Endothelial cell (in vitro differentiated cells): ENCODE data around the gene TMEM39B. TPM values are rescaled to one million over a fixed set of nuclear protein-coding genes. Genes with fewer than 3 reads are reported as not detected.
"Not testable (repeated sequence)": the region's sequence is repeated elsewhere in the genome, so short reads cannot be mapped to it uniquely, and the experiment has no call there.

Source experiments
- DNase-seq: peaks from one replicate; pipeline ENCODE4 v3.0.0; 2021; ENCODE audit warnings: low spot score
- H3K27ac Mint-ChIP-seq: one replicate; pipeline ENCODE4 v1.8.0; 2021; ENCODE audit warnings: mixed read lengths, inconsistent platforms; ENCODE audit not compliant: unreplicated experiment
- H3K27me3 Mint-ChIP-seq: one replicate; pipeline ENCODE4 v1.8.0; 2021; ENCODE audit warnings: mild to moderate bottlenecking, moderate library complexity, mixed read lengths, inconsistent platforms; ENCODE audit not compliant: unreplicated experiment
- H3K36me3 Mint-ChIP-seq: one replicate; pipeline ENCODE4 v1.8.0; 2021; ENCODE audit warnings: mild to moderate bottlenecking, low read depth, mixed read lengths, inconsistent platforms; ENCODE audit not compliant: unreplicated experiment
- H3K4me1 Mint-ChIP-seq: one replicate; pipeline ENCODE4 v1.8.0; 2021; ENCODE audit warnings: mild to moderate bottlenecking, mixed read lengths, inconsistent platforms; ENCODE audit not compliant: unreplicated experiment
- H3K4me3 Mint-ChIP-seq: one replicate; pipeline ENCODE4 v1.8.0; 2021; ENCODE audit warnings: mild to moderate bottlenecking, mixed read lengths, inconsistent platforms; ENCODE audit not compliant: unreplicated experiment
- H3K9me3 Mint-ChIP-seq: one replicate; pipeline ENCODE4 v1.8.0; 2021; ENCODE audit warnings: mixed read lengths, inconsistent platforms; ENCODE audit not compliant: unreplicated experiment
- total RNA-seq: library from RNA; stranded (reverse); fragmentation: NEBNext Ultra II Directional; extraction: Animal tissue kit (Norgen Biotek cat#: 25700); gene quantifications from one replicate; pipeline ENCODE4 v1.2.1, GENCODE V29; 2021; ENCODE audit not compliant: unreplicated experiment
- TF ChIP-seq, protein P1 (sequence below): fragments of 200-600 bp; sonication (generic); IDR thresholded peaks from one replicate; pipeline ENCODE4 v1.5.0; 2021; ENCODE audit warnings: antibody characterized with exemption; ENCODE audit not compliant: unreplicated experiment

Gene TMEM39B
- total RNA-seq, 1 donor from 2014 or later: 26.9 TPM

- H3K9me3 Mint-ChIP-seq: no peaks in the 10 kb centered on the region
- peaks cover 11% of the 10 kb centered on the region for H3K4me1 Mint-ChIP-seq
- no peak overlapping the region for H3K4me3 Mint-ChIP-seq
- TF ChIP-seq, protein P1, sequence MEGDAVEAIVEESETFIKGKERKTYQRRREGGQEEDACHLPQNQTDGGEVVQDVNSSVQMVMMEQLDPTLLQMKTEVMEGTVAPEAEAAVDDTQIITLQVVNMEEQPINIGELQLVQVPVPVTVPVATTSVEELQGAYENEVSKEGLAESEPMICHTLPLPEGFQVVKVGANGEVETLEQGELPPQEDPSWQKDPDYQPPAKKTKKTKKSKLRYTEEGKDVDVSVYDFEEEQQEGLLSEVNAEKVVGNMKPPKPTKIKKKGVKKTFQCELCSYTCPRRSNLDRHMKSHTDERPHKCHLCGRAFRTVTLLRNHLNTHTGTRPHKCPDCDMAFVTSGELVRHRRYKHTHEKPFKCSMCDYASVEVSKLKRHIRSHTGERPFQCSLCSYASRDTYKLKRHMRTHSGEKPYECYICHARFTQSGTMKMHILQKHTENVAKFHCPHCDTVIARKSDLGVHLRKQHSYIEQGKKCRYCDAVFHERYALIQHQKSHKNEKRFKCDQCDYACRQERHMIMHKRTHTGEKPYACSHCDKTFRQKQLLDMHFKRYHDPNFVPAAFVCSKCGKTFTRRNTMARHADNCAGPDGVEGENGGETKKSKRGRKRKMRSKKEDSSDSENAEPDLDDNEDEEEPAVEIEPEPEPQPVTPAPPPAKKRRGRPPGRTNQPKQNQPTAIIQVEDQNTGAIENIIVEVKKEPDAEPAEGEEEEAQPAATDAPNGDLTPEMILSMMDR: no peak
- no peaks in the 10 kb centered on the region for H3K27me3 Mint-ChIP-seq
- peaks cover 4% of the 10 kb centered on the region for H3K36me3 Mint-ChIP-seq
- H3K27ac Mint-ChIP-seq: peak overlapping the region; percentile 57
- no peak for DNase-seq
These were observed 49.4 kb downstream of the TMEM39B start for GRCh38 chr1:32122151-32122550.

DNA sequence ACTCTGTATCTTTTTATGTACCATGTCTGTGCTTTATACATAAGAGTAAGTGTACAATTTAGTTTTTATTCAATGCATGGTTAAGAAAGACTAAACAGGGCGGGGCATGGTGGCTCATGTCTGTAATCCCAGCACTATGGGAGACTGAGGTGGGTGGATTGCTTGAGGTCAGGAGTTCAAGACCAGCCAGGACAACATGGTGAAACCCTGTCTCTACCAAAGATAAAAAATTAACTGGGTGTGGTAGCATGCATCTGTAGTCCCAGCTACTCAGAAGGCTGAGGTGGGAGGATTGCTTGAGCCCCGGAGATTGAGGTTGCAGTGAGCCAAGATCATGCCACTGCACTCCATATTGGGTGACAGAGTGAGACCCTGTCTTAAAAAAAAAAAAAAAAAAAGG is 50.6 kb downstream of the TMEM39B start:
- H3K4me1 Mint-ChIP-seq: peaks cover 22% of the 10 kb centered on the region
- H3K9me3 Mint-ChIP-seq, H3K27me3 Mint-ChIP-seq, H3K4me3 Mint-ChIP-seq, DNase-seq, H3K36me3 Mint-ChIP-seq: not testable (repeated sequence)
- H3K27ac Mint-ChIP-seq: peak overlapping the region; percentile 65

DNA sequence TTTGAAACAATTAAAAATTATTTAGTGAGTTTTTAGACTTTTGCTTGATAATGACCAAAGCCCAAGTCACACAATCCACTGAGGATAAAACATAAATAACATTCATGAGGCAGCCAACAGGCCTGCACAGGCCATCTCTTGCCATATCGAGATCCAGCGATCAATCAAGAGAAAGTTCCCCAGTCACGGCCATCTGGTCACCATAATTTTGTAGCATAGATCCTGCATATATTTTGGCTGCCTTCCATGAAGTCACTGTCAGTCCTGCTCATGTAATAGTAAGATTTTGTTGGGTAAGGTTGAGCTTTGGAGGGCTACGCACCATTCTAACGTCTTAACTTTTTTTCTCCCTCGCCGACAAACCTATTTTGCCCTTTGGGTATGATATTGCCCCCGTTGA is 52.6 kb downstream of the TMEM39B start:
- TF ChIP-seq, protein P1: no peak
- Mint-ChIP-seq H3K4me3 (no peak overlapping the region), H3K27me3 (no peaks in the 10 kb centered on the region), H3K4me1 (peaks cover 38% of the 10 kb centered on the region), H3K27ac (no peak overlapping the region), H3K36me3 (peaks cover 4% of the 10 kb centered on the region), H3K9me3 (no peaks in the 10 kb centered on the region)
- DNase-seq: no peak

DNA sequence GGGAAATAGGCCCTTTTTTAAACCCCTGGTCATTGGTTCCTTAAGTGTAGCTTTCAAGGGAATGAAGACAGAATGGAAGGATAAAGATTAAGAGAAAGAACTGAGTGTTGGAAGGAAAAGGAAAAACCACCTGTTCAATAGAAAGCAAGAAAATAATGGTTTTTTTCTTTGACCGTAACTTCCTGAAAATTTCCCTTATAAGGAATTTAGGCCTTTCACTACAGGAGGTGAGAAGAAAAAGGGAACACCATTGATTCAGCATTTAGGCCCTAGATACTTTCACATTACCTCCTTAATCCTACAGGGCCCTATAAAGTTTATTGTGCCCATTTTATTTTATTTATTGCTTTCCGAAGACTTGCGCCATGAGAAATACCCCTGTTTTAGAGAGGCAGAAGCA is 54.0 kb downstream of the TMEM39B start:
- H3K4me1 Mint-ChIP-seq: peaks cover 35% of the 10 kb centered on the region
- H3K27ac Mint-ChIP-seq: peak overlapping the region; percentile 96
- no peaks in the 10 kb centered on the region for H3K36me3 Mint-ChIP-seq
- H3K27me3 Mint-ChIP-seq: no peaks in the 10 kb centered on the region
- no peaks in the 10 kb centered on the region for H3K9me3 Mint-ChIP-seq
- H3K4me3 Mint-ChIP-seq: no peak overlapping the region
- TF ChIP-seq, protein P1: no peak
- DNase-seq: no peak

DNA sequence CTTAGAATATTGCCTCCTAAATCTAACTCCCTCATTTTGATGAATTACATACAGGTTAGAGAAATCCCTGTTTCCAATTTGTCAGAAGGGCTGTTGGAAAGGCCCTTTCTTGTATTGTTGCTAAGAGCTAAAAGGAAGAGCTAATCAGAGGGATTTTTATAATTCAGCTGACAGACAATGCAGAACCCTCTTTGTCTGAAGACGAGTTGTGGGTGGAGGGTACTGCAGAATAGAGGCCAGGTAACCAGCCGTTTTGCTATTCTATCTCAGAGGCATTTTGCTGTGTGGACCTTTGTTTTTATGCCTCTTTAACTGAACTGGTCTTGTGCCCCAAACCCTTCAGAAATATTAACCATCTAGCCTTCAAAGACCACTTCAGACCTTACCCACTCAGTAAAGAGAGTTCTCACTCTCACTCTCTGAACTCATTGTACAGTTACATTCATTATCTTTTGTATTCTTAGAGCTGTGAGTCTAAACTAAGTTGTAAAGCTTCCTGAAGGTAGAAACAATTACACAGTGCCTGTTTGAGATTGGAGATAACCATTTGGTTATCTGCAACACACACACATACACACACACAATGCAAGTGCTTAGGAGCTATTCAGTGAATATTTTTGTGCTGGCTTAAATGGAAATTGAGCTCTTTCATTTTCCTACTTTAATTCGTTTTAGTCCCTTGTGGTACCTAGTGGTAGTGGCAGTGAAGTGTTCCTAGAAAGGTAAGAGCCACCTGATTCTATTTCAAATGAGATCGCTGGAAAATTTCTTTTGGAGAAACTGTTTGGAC is 54.9 kb downstream of the TMEM39B start:
- peak overlapping the region; percentile 96 for H3K27ac Mint-ChIP-seq
- H3K27me3 Mint-ChIP-seq: no peaks in the 10 kb centered on the region
- H3K4me1 Mint-ChIP-seq: peaks cover 35% of the 10 kb centered on the region
- no peaks in the 10 kb centered on the region for H3K9me3 Mint-ChIP-seq
- H3K4me3 Mint-ChIP-seq: no peak overlapping the region
- no peak for DNase-seq
- H3K36me3 Mint-ChIP-seq: no peaks in the 10 kb centered on the region
- TF ChIP-seq, protein P1: peak; percentile 50
